GM21381 (cell line): ENCODE measurements around the gene ADGRE1.
"Not testable (repeated sequence)": the region's sequence is repeated elsewhere in the genome, so short reads cannot be mapped to it uniquely, and the experiment has no call there.

Source experiments
- ATAC-seq: cut with Tn5 transposase; IDR thresholded peaks from one replicate; pipeline ENCODE4 v1.9.1; 2021; ENCODE audit warnings: mild to moderate bottlenecking, moderate library complexity; ENCODE audit not compliant: unreplicated experiment

ADGRE1 gene

GRCh38 chr19:6887316-6887715 lies at the start of gene ADGRE1:
Gene ADGRE1, plus strand, starts transcription at chr19:6887579. Its CDS starts 30 bp downstream, at chr19:6887609.
- no peak for ATAC-seq

- ATAC-seq, result no peak
These were observed 49.2 kb upstream of the ADGRE1 start for GRCh38 chr19:6838062-6838655.

GRCh38 chr19:6842871-6843607 lies 44.3 kb upstream of the ADGRE1 start:
- ATAC-seq, result no peak

GRCh38 chr19:6847828-6848200 lies 39.6 kb upstream of the ADGRE1 start:
- no peak for ATAC-seq

- ATAC-seq, result no peak
These were observed 38.4 kb upstream of the ADGRE1 start for GRCh38 chr19:6848986-6849385.

GRCh38 chr19:6849876-6850275 lies 37.5 kb upstream of the ADGRE1 start:
- no peak for ATAC-seq

GRCh38 chr19:6851359-6851758 lies 36.0 kb upstream of the ADGRE1 start:
- ATAC-seq, result no peak

GRCh38 chr19:6852001-6852400 lies 35.4 kb upstream of the ADGRE1 start:
- no peak for ATAC-seq

- ATAC-seq, result no peak
These were observed 33.5 kb upstream of the ADGRE1 start for GRCh38 chr19:6853868-6854267.

GRCh38 chr19:6854758-6855157 lies 32.6 kb upstream of the ADGRE1 start:
- no peak for ATAC-seq

- no peak for ATAC-seq
These were observed 30.5 kb upstream of the ADGRE1 start for GRCh38 chr19:6856749-6857372.

- no peak for ATAC-seq
These were observed 25.6 kb upstream of the ADGRE1 start for GRCh38 chr19:6861683-6862286.

- peak; percentile 63 for ATAC-seq
These were observed 24.7 kb upstream of the ADGRE1 start for GRCh38 chr19:6862673-6863078.

GRCh38 chr19:6864325-6864940 lies 22.9 kb upstream of the ADGRE1 start:
- no peak for ATAC-seq

GRCh38 chr19:6865849-6866248 lies 21.5 kb upstream of the ADGRE1 start:
- ATAC-seq, result no peak

GRCh38 chr19:6866741-6867151 lies 20.6 kb upstream of the ADGRE1 start:
- no peak for ATAC-seq

GRCh38 chr19:6868351-6868750 lies 19.0 kb upstream of the ADGRE1 start:
- ATAC-seq, result no peak

- ATAC-seq, result not testable (repeated sequence)
These were observed 18.1 kb upstream of the ADGRE1 start for GRCh38 chr19:6869151-6869882.

- ATAC-seq, result no peak
These were observed 13.5 kb upstream of the ADGRE1 start for GRCh38 chr19:6873708-6874431.

GRCh38 chr19:6875218-6875617 lies 12.2 kb upstream of the ADGRE1 start:
- no peak for ATAC-seq
